Measurements from ENCODE around the gene OR52W1.

Gene OR52W1

GRCh38 chr11:6217722-6218121, 18.7 kb downstream of the OR52W1 start:
- DNase-seq (ENCODE audit: low spot score), result no peak
- TF ChIP-seq CTCF (IDR thresholded peaks at IDR 0.05; ENCODE audit: extremely low read depth, missing control alignments), result no peak

GRCh38 chr11:6219359-6219758, 20.3 kb downstream of the OR52W1 start:
- TF ChIP-seq CTCF (IDR thresholded peaks at IDR 0.05; ENCODE audit: extremely low read depth, missing control alignments), result no peak
- no peak for DNase-seq (ENCODE audit: low spot score)

- TF ChIP-seq CTCF (IDR thresholded peaks at IDR 0.05; ENCODE audit: extremely low read depth, missing control alignments), result no peak
- no peak for DNase-seq (ENCODE audit: low spot score)
These were observed 24.8 kb downstream of the OR52W1 start for GRCh38 chr11:6223854-6224253.

- no peak for TF ChIP-seq CTCF (IDR thresholded peaks at IDR 0.05; ENCODE audit: extremely low read depth, missing control alignments)
- DNase-seq (ENCODE audit: low spot score), result no peak
These were observed 25.4 kb downstream of the OR52W1 start for GRCh38 chr11:6224421-6224820.

GRCh38 chr11:6225024-6225423, 26.0 kb downstream of the OR52W1 start:
- no peak for TF ChIP-seq CTCF (IDR thresholded peaks at IDR 0.05; ENCODE audit: extremely low read depth, missing control alignments)
- no peak for DNase-seq (ENCODE audit: low spot score)

- TF ChIP-seq CTCF (IDR thresholded peaks at IDR 0.05; ENCODE audit: extremely low read depth, missing control alignments), result no peak
These were observed 26.9 kb downstream of the OR52W1 start for GRCh38 chr11:6225896-6226295.

GRCh38 chr11:6228520-6228919, 29.5 kb downstream of the OR52W1 start:
- TF ChIP-seq CTCF (IDR thresholded peaks at IDR 0.05; ENCODE audit: extremely low read depth, missing control alignments), result no peak
- no peak for DNase-seq (ENCODE audit: low spot score)

More at GRCh38 chr11:6225896-6226295, 26.9 kb downstream of the OR52W1 start:
- no peak for DNase-seq (ENCODE audit: low spot score)

All from GM20000 (cell line).